K562 (cell line): ENCODE measurements around the gene FGL2. TPM values are rescaled to one million over a fixed set of nuclear protein-coding genes. Genes with fewer than 3 reads are reported as not detected.

Source experiments
- BRD9 ChIP-seq: fragments of 450-650 bp; IDR thresholded peaks from 2 replicates; pipeline ENCODE4 v1.6.1; 2018; ENCODE audit warnings: low read depth; ENCODE audit not compliant: partially characterized antibody
- HOMEZ ChIP-seq: fragments of 250-450 bp; sonication (Bioruptor Pico); IDR thresholded peaks from 2 replicates; pipeline ENCODE4 v1.4.0; 2020; ENCODE audit warnings: mild to moderate bottlenecking, moderate library complexity
- SIN3A ChIP-seq, 2 experiments: fragments of 150-350 bp in 1 of 2; IDR thresholded peaks; 2 replicates each; pipeline ENCODE4 v1.6.1; 2011 to 2016; ENCODE audit warnings: borderline replicate concordance in 2 of 2, low read depth in 2 of 2, low read length in 2 of 2, mild to moderate bottlenecking in 2 of 2, moderate library complexity in 2 of 2; ENCODE audit not compliant: control insufficient read depth in 1 of 2
- SREBF2 ChIP-seq: sonication (generic); formaldehyde crosslinking; IDR thresholded peaks from 2 replicates; pipeline ENCODE4 v1.4.0; 2020; ENCODE audit warnings: mild to moderate bottlenecking, missing genetic modification reagents
- polyA plus RNA-seq, 8 experiments: library from polyadenylated mRNA; depleted of rRNA in 4 of 8; stranded (reverse) in 5 of 8; unstranded in 3 of 8; fragments of >200 nt; fragmentation: Nextera tagmentation in 2 of 8; fragmentation: Illumina TruSeq in 1 of 8; extraction: Ambion mirVana in 2 of 8; extraction: Trizol in 1 of 8; gene quantifications; 2 replicates each; pipeline versions ENCODE4 v1.2.1 to v1.2.3, GENCODE V29; 2011 to 2014; ENCODE audit warnings: inconsistent platforms in 1 of 8, missing spikeins in 1 of 8
- total RNA-seq, 7 experiments: library from RNA; depleted of rRNA in 6 of 7; stranded (reverse); fragments of >200 nt in 6 of 7; fragmentation: Illumina TruSeq in 2 of 7; extraction: Trizol in 2 of 7; gene quantifications; 2 replicates each; pipeline versions ENCODE4 v1.2.1 to v1.2.3, GENCODE V29; 2011 to 2021; ENCODE audit warnings: low replicate concordance in 1 of 7
- TF ChIP-seq, protein P1 (sequence below): sonication (generic); formaldehyde crosslinking; IDR thresholded peaks from 2 replicates; pipeline ENCODE4 v1.8.1; 2023; ENCODE audit warnings: mild to moderate bottlenecking, missing genetic modification reagents, moderate library complexity
- TF ChIP-seq, protein P2 (sequence below): fragments of 450-650 bp; IDR thresholded peaks from 2 replicates; pipeline ENCODE4 v1.6.1; 2016; ENCODE audit warnings: mild to moderate bottlenecking, moderate library complexity

FGL2 gene
- total and polyA plus RNA-seq, 9 of the 15 experiments (the other 6 are each of a cell fraction or from before 2014, with no cell fraction given): 0.11 TPM; not detected in 8

DNA sequence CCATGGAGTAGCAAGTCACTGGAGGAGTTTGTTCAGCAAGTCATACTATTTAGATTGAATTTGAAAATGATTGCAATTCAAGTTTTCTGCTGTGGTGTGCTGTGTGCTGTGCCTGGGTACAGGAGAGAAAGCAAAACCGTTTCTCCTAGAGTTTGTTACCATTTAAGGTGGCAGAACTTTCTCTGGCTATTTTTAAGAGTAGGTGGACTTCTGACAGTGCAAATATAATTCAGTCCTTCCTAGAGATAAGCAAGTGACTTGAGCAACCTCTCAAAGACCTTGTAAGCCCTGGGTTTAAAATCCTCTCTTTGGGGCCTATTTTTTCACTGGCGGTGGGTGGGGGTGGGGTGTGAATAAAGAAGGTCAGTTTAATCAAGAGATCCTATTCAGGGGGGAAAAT lies 42.9 kb upstream of the FGL2 start (continued):
- TF ChIP-seq, protein P1, sequence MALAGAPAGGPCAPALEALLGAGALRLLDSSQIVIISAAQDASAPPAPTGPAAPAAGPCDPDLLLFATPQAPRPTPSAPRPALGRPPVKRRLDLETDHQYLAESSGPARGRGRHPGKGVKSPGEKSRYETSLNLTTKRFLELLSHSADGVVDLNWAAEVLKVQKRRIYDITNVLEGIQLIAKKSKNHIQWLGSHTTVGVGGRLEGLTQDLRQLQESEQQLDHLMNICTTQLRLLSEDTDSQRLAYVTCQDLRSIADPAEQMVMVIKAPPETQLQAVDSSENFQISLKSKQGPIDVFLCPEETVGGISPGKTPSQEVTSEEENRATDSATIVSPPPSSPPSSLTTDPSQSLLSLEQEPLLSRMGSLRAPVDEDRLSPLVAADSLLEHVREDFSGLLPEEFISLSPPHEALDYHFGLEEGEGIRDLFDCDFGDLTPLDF (CRISPR knock-in tag): no peak
- TF ChIP-seq SREBF2 (CRISPR knock-in tag) (no peak), HOMEZ (CRISPR knock-in tag) (no peak), BRD9 (no peak), SIN3A (IDR thresholded peaks at IDR 0.05; ENCODE audit: borderline replicate concordance in 2 of 2, control insufficient read depth in 1 of 2, low read depth in 2 of 2, low read length in 2 of 2) (no peak)
- TF ChIP-seq, protein P2, sequence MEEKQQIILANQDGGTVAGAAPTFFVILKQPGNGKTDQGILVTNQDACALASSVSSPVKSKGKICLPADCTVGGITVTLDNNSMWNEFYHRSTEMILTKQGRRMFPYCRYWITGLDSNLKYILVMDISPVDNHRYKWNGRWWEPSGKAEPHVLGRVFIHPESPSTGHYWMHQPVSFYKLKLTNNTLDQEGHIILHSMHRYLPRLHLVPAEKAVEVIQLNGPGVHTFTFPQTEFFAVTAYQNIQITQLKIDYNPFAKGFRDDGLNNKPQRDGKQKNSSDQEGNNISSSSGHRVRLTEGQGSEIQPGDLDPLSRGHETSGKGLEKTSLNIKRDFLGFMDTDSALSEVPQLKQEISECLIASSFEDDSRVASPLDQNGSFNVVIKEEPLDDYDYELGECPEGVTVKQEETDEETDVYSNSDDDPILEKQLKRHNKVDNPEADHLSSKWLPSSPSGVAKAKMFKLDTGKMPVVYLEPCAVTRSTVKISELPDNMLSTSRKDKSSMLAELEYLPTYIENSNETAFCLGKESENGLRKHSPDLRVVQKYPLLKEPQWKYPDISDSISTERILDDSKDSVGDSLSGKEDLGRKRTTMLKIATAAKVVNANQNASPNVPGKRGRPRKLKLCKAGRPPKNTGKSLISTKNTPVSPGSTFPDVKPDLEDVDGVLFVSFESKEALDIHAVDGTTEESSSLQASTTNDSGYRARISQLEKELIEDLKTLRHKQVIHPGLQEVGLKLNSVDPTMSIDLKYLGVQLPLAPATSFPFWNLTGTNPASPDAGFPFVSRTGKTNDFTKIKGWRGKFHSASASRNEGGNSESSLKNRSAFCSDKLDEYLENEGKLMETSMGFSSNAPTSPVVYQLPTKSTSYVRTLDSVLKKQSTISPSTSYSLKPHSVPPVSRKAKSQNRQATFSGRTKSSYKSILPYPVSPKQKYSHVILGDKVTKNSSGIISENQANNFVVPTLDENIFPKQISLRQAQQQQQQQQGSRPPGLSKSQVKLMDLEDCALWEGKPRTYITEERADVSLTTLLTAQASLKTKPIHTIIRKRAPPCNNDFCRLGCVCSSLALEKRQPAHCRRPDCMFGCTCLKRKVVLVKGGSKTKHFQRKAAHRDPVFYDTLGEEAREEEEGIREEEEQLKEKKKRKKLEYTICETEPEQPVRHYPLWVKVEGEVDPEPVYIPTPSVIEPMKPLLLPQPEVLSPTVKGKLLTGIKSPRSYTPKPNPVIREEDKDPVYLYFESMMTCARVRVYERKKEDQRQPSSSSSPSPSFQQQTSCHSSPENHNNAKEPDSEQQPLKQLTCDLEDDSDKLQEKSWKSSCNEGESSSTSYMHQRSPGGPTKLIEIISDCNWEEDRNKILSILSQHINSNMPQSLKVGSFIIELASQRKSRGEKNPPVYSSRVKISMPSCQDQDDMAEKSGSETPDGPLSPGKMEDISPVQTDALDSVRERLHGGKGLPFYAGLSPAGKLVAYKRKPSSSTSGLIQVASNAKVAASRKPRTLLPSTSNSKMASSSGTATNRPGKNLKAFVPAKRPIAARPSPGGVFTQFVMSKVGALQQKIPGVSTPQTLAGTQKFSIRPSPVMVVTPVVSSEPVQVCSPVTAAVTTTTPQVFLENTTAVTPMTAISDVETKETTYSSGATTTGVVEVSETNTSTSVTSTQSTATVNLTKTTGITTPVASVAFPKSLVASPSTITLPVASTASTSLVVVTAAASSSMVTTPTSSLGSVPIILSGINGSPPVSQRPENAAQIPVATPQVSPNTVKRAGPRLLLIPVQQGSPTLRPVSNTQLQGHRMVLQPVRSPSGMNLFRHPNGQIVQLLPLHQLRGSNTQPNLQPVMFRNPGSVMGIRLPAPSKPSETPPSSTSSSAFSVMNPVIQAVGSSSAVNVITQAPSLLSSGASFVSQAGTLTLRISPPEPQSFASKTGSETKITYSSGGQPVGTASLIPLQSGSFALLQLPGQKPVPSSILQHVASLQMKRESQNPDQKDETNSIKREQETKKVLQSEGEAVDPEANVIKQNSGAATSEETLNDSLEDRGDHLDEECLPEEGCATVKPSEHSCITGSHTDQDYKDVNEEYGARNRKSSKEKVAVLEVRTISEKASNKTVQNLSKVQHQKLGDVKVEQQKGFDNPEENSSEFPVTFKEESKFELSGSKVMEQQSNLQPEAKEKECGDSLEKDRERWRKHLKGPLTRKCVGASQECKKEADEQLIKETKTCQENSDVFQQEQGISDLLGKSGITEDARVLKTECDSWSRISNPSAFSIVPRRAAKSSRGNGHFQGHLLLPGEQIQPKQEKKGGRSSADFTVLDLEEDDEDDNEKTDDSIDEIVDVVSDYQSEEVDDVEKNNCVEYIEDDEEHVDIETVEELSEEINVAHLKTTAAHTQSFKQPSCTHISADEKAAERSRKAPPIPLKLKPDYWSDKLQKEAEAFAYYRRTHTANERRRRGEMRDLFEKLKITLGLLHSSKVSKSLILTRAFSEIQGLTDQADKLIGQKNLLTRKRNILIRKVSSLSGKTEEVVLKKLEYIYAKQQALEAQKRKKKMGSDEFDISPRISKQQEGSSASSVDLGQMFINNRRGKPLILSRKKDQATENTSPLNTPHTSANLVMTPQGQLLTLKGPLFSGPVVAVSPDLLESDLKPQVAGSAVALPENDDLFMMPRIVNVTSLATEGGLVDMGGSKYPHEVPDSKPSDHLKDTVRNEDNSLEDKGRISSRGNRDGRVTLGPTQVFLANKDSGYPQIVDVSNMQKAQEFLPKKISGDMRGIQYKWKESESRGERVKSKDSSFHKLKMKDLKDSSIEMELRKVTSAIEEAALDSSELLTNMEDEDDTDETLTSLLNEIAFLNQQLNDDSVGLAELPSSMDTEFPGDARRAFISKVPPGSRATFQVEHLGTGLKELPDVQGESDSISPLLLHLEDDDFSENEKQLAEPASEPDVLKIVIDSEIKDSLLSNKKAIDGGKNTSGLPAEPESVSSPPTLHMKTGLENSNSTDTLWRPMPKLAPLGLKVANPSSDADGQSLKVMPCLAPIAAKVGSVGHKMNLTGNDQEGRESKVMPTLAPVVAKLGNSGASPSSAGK: no peak
